T-helper 2 cell treated with Interferon-gamma antibody and Interleukin-4, amounts not matched to agents 5 μg/mL and 100 μg/mL, for 36 hours (primary cell): Measurements from ENCODE around the gene TRIM47.

Experiments
- DNase-seq: peaks from one replicate; pipeline ENCODE4 v3.0.0; 2021; ENCODE audit warnings: low spot score
- H3K27ac Mint-ChIP-seq: one replicate; pipeline ENCODE4 v1.8.0; 2021; ENCODE audit warnings: mild to moderate bottlenecking, mixed read lengths
- H3K27me3 Mint-ChIP-seq: one replicate; pipeline ENCODE4 v1.8.0; 2021; ENCODE audit warnings: low read depth, mixed read lengths
- H3K36me3 Mint-ChIP-seq: one replicate; pipeline ENCODE4 v1.8.0; 2021; ENCODE audit warnings: low read depth, mixed read lengths
- H3K4me1 Mint-ChIP-seq: one replicate; pipeline ENCODE4 v1.8.0; 2021; ENCODE audit warnings: low read depth, mixed read lengths
- H3K4me3 Mint-ChIP-seq: one replicate; pipeline ENCODE4 v1.8.0; 2022; ENCODE audit warnings: mild to moderate bottlenecking, moderate library complexity, mixed read lengths
- H3K9me3 Mint-ChIP-seq: one replicate; pipeline ENCODE4 v1.8.0; 2021; ENCODE audit warnings: mixed read lengths

TRIM47 gene

GRCh38 chr17:75845933-75846691 lies 32.3 kb downstream of the TRIM47 start:
- peak overlapping the region; percentile 49 for H3K27ac Mint-ChIP-seq
- H3K9me3 Mint-ChIP-seq: no peaks in the 10 kb centered on the region
- peak overlapping the region; percentile 18 for H3K4me3 Mint-ChIP-seq
- H3K27me3 Mint-ChIP-seq: no peaks in the 10 kb centered on the region
- no peak for DNase-seq
- H3K36me3 Mint-ChIP-seq: peaks cover 47% of the 10 kb centered on the region
- H3K4me1 Mint-ChIP-seq: peaks cover 16% of the 10 kb centered on the region

- Mint-ChIP-seq H3K36me3 (peaks cover 44% of the 10 kb centered on the region), H3K4me3 (peak overlapping the region; percentile 52), H3K27me3 (no peaks in the 10 kb centered on the region), H3K27ac (peak overlapping the region; percentile 65), H3K9me3 (no peaks in the 10 kb centered on the region), H3K4me1 (peaks cover 16% of the 10 kb centered on the region)
- peak; percentile 60 for DNase-seq
Observed at GRCh38 chr17:75845058-75845711, 33.2 kb downstream of the TRIM47 start.

- Mint-ChIP-seq H3K27me3 (no peaks in the 10 kb centered on the region), H3K9me3 (no peaks in the 10 kb centered on the region), H3K4me1 (peaks cover 16% of the 10 kb centered on the region), H3K4me3 (peak overlapping the region; percentile 97), H3K27ac (peak overlapping the region; percentile 97), H3K36me3 (peaks cover 42% of the 10 kb centered on the region)
- no peak for DNase-seq
Observed at GRCh38 chr17:75844530-75845057, 33.8 kb downstream of the TRIM47 start.

GRCh38 chr17:75843577-75844529 lies 34.5 kb downstream of the TRIM47 start, which contains the start of gene UNC13D:
Gene UNC13D, minus strand, starts transcription at chr17:75844404. Its CDS starts 67 bp downstream, at chr17:75844337.
- Mint-ChIP-seq H3K4me3 (peak within 1 kb of the TSS; percentile 97), H3K9me3 (no peaks in the 10 kb centered on the region), H3K36me3 (peaks cover 42% of the 10 kb centered on the region), H3K27me3 (no peaks in the 10 kb centered on the region), H3K27ac (peak within 1 kb of the TSS; percentile 97), H3K4me1 (peaks cover 16% of the 10 kb centered on the region)
- DNase-seq: peak; percentile 54

- Mint-ChIP-seq H3K4me3 (peak overlapping the region; percentile 97), H3K36me3 (peaks cover 36% of the 10 kb centered on the region), H3K9me3 (no peaks in the 10 kb centered on the region), H3K4me1 (peaks cover 10% of the 10 kb centered on the region), H3K27me3 (no peaks in the 10 kb centered on the region), H3K27ac (peak overlapping the region; percentile 90)
- DNase-seq: no peak
Observed at GRCh38 chr17:75842963-75843576, 35.3 kb downstream of the TRIM47 start.

- Mint-ChIP-seq H3K27me3 (no peaks in the 10 kb centered on the region), H3K9me3 (no peaks in the 10 kb centered on the region), H3K27ac (peak overlapping the region; percentile 34), H3K4me1 (peaks cover 10% of the 10 kb centered on the region), H3K4me3 (peak overlapping the region; percentile 97), H3K36me3 (peaks cover 35% of the 10 kb centered on the region)
- no peak for DNase-seq
Observed at GRCh38 chr17:75842411-75842810, 36.0 kb downstream of the TRIM47 start.

- no peak for DNase-seq
- H3K9me3 Mint-ChIP-seq: no peaks in the 10 kb centered on the region
- peak overlapping the region; percentile 26 for H3K4me3 Mint-ChIP-seq
- peaks cover 10% of the 10 kb centered on the region for H3K4me1 Mint-ChIP-seq
- no peaks in the 10 kb centered on the region for H3K27me3 Mint-ChIP-seq
- no peak overlapping the region for H3K27ac Mint-ChIP-seq
- H3K36me3 Mint-ChIP-seq: peaks cover 30% of the 10 kb centered on the region
Observed at GRCh38 chr17:75840799-75841164, 37.6 kb downstream of the TRIM47 start.

- peaks cover 26% of the 10 kb centered on the region for H3K36me3 Mint-ChIP-seq
- H3K27me3 Mint-ChIP-seq: no peaks in the 10 kb centered on the region
- DNase-seq: no peak
- H3K9me3 Mint-ChIP-seq: no peaks in the 10 kb centered on the region
- H3K27ac Mint-ChIP-seq: no peak overlapping the region
- peaks cover 5% of the 10 kb centered on the region for H3K4me1 Mint-ChIP-seq
- no peak overlapping the region for H3K4me3 Mint-ChIP-seq
Observed at GRCh38 chr17:75839942-75840798, 38.2 kb downstream of the TRIM47 start.

- H3K4me3 Mint-ChIP-seq: no peak overlapping the region
- H3K36me3 Mint-ChIP-seq: peaks cover 38% of the 10 kb centered on the region
- H3K27ac Mint-ChIP-seq: no peak overlapping the region
Observed at GRCh38 chr17:75838410-75838809, 40.0 kb downstream of the TRIM47 start.

GRCh38 chr17:75837899-75838298 lies 40.5 kb downstream of the TRIM47 start:
- Mint-ChIP-seq H3K4me3 (no peak overlapping the region), H3K27me3 (no peaks in the 10 kb centered on the region), H3K27ac (no peak overlapping the region), H3K9me3 (no peaks in the 10 kb centered on the region), H3K4me1 (peaks cover 13% of the 10 kb centered on the region), H3K36me3 (peaks cover 39% of the 10 kb centered on the region)
- DNase-seq: no peak

More at GRCh38 chr17:75838410-75838809, 40.0 kb downstream of the TRIM47 start:
- peaks cover 8% of the 10 kb centered on the region for H3K4me1 Mint-ChIP-seq
- DNase-seq: no peak
- H3K9me3 Mint-ChIP-seq: no peaks in the 10 kb centered on the region
- no peaks in the 10 kb centered on the region for H3K27me3 Mint-ChIP-seq

- DNase-seq: no peak
- Mint-ChIP-seq H3K4me1 (peaks cover 20% of the 10 kb centered on the region), H3K4me3 (no peak overlapping the region), H3K27me3 (no peaks in the 10 kb centered on the region), H3K9me3 (no peaks in the 10 kb centered on the region), H3K36me3 (peaks cover 40% of the 10 kb centered on the region), H3K27ac (no peak overlapping the region)
Observed at GRCh38 chr17:75836605-75837004, 41.8 kb downstream of the TRIM47 start.

- no peaks in the 10 kb centered on the region for H3K27me3 Mint-ChIP-seq
- H3K9me3 Mint-ChIP-seq: no peaks in the 10 kb centered on the region
- H3K36me3 Mint-ChIP-seq: peaks cover 40% of the 10 kb centered on the region
- H3K27ac Mint-ChIP-seq: no peak overlapping the region
- peaks cover 20% of the 10 kb centered on the region for H3K4me1 Mint-ChIP-seq
- DNase-seq: no peak
- no peak overlapping the region for H3K4me3 Mint-ChIP-seq
Observed at GRCh38 chr17:75835654-75835987, 42.8 kb downstream of the TRIM47 start.
